Renal cortex interstitium (tissue), 11 donors: ENCODE results near the gene TCEA2. TPM values are rescaled to one million over a fixed set of nuclear protein-coding genes. Genes with fewer than 3 reads are reported as not detected.
"Not testable (repeated sequence)": the region's sequence is repeated elsewhere in the genome, so short reads cannot be mapped to it uniquely, and the experiment has no call there.

Source experiments
- DNase-seq, 11 donors: peaks; one replicate each; pipeline ENCODE4 v3.0.0-alpha.2; 2013; ENCODE audit warnings: low read depth in 9 of 11, low spot score in 4 of 11; ENCODE audit errors: extremely low read depth in 1 of 11
- polyA plus RNA-seq, 3 donors: library from polyadenylated mRNA; unstranded; fragments of 120-200 nt; gene quantifications; one replicate each; pipeline ENCODE4 v1.2.1, GENCODE V29; 2013; ENCODE audit not compliant: insufficient read length in 3 of 3

The TCEA2 gene
- polyA plus RNA-seq, 3 donors: 72.5 to 93.9 (median 89.4) TPM

GRCh38 chr20:64110411-64111068 lies 47.5 kb downstream of the TCEA2 start:
- no peak for DNase-seq

DNA sequence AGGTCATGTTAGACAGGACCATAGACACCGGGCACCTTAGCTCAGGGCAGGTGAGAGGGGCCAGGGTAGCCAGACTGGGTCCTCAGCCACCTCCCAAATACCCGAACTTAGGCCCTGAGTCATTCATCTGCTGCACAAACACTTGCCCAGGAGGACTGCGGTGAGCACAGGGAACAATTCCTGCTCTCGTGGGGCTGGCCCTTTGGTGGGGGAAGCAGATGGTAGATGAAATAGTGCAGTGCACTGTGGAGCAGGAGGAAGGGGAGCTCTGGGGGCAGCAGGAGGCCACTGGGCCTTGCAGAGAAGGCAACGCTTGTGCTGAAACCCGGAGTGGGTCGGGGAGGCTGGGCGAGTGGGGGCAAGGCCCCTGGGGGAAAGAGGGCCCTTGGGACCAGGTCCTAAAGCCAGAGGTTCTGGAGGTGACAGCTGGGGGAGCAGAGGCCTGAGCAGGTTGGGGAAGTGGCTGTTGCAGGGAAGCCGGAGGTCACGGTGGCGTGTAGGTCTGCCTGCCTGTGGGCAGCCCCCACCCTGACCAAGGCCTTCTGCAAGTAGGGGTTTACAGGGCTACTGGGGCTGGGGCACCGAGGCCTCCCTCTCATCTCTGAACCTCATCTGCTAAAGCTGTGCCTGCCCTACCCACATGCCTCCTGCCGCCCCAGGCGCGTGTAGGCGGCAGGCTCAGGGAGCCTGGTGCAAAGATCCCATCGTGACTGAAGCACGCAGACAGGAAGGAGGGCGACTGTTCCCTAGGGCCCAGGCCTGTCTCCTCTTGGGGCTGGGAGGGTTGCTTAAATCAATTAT lies 49.0 kb downstream of the TCEA2 start:
- DNase-seq: no peak

- DNase-seq: no peak
These were observed 49.9 kb downstream of the TCEA2 start for GRCh38 chr20:64112691-64113443.

DNA sequence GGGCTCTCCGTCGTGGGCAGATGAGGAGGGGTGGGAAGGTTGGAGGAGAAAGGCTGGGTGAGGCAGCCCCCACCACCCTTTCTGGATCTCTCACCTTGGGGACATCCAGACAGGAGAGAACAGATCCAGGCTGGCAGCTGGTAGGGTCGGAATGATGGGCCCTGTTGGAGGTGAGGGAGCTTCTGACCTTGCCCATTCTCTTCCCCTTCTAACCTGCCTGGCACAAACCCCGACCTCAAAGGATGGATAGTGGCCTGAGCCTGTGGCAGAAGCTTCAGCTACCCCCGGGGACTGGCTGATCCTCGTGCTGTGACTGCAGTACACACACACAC lies 50.4 kb downstream of the TCEA2 start:
- no peak for DNase-seq

- no peak for DNase-seq
These were observed 50.9 kb downstream of the TCEA2 start for GRCh38 chr20:64113796-64114355.

DNA sequence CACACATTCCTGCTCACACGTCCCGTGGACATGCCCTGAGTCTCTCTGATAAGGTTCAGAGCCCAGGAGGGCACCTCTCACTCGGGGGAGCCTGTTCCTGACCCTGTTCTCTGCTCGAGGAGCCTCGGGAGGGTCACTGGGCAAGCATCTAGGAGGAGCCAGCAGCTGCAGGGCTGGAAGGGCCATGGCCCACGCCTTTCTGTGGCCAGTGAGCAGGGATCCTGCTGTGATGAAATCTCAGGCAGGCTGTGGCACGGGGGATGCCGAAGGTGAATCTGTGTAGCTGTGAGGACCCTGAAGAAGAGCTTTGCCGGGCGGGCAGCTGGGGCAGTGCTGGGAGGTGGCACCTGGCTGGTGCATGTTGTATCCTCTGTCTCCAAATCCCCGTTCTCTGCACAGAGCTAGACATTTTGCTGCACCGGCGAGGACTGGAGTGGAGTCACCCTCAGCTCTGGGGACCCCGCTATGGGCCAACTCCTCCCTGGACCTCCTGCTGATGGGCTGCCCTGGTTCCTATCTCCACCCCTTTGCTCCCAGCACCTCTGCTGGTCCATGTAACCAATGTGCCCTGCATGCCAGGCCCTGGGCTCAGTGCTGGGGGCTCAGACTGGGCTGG lies 51.5 kb downstream of the TCEA2 start:
- no peak for DNase-seq

DNA sequence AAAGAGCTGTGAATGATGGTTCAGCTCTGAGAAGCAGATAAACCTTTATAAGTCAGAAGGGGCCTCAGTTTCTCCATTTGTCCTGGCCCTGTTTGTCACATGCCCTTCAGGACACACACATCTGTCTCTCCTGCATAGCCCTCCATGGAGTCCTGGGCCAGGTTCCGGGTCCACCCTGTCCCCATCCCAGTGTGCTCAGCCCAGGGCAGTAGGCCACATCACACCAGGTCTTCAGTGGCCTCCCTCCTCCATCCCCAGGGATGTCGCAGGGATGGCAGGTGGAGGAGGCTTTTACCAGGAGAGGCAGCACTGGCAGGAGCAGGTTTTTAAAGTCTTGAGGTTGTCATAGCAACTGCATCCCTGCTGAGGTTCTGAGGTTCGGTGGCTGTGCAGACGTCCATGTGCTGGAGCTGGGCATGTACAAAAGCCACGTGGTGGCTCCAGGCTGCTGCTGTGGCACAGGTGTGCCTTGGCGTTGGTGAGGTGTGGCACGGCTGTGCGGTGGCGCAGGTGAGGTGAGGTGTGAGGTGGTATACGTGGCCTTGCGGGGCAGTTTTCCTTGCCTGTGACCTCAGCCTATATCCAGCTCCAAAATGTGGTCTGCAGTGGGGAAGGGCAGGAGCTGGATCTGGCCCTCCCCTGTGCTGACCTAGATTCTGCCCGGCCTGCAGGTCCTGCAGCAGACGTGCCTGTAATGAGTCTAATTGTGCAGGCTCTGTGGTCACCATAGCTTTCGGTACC lies 52.3 kb downstream of the TCEA2 start:
- no peak for DNase-seq

DNA sequence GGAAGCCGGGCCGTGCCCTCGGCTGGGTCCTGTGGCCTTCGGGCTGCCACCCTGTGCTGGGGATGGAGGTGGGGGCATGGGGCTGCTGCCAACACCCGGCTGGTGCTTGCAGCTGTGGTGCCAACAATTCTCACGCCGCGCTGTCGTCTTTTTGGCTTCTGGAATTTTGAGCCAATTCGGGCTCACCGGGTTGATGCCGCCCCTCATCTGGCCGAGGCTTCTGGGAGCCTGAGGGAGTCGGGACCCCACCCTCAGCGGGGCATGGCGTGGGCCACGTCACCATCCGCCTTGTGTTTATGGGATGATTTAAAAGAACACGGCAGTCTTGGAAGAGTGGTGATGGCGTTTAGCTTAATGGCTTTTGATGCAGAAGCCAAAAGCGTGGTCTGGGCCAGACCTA lies 53.0 kb downstream of the TCEA2 start:
- no peak for DNase-seq

- DNase-seq: no peak
These were observed 53.8 kb downstream of the TCEA2 start for GRCh38 chr20:64116541-64117431.

- DNase-seq: not testable (repeated sequence)
These were observed 54.4 kb downstream of the TCEA2 start for GRCh38 chr20:64117432-64117777.

DNA sequence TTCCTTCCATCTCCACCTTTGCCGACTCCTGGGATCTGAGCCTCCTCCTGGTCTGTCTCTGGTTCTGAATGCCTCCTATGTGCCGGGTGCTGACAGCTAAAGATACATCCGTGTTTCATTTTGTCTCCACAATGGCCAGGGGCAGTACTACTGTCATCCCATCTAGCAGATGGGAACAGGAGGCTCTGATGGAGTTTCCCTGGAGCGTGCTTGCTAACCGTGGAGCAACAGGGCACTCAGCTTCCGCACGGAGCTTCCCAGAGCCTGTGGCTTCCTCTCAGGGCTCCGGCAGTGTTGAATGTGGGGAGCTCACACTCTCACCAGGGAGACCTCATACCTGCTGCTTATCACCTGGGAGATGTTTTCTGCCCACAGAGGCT lies 56.3 kb downstream of the TCEA2 start:
- no peak for DNase-seq

DNA sequence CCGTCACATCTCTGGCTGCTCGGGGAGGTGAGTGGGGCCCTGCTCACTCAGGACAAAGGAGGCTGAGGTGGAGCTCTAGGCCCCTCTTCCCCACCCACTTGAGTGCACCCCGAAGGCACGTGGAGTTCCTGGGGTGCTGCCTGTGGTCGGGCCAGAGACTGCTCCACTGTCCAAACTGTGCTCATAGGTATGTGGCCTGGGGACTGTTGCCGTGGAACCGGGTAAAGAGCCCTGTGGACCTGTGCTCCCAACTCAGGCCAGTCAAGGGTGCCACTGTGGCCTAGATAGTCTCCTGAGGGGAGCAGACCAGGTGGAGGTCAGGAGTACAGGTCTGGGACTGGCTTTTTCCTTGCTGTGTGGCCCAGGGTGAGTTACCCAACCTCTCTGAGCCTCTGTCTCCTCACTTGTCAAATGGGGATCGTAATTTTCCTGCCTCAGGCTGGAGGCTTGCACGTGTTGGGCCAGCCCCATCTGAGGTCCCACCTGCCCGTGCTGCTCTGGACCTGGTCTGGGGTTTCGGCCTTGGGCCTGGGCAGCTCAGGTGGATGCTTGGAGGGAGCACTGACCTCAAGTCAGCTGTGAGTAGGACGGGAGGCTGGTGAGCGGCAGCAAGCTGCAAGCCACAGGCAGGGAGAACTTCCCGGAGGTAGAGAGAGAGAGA lies 56.8 kb downstream of the TCEA2 start:
- DNase-seq: no peak

DNA sequence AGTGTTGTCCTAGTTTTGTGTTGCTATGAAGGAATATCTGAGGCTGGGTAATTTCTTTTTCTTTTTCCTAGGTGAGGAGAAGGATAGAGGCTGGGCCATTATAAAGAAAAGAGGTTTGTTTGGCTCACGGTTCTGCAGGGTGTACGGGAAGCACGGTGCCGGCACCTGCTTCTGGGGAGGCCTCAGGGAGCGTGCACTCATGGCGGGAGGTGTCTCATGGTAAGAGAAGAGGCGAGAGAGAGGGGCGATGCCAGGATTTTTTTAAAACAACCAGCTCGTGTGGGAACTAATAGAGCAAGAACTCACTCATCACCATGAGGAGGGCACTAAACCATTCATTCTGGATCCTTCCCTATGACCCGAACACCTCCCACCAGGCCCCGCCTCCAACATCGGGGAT lies 58.6 kb downstream of the TCEA2 start:
- DNase-seq: no peak

Other genes with a start within 250 kb of the TCEA2 start
- gene ZBTB46, start 231.9 kb upstream of the TCEA2 start, polyA plus RNA-seq: 10 to 100 TPM; 15.5 to 20.0 (median 19.2) TPM
- gene ABHD16B, start 201.7 kb upstream of the TCEA2 start, polyA plus RNA-seq: not detected
- gene TPD52L2, start 197.9 kb upstream of the TCEA2 start, polyA plus RNA-seq: 100 to 1,000 TPM in 1 of 3 donors, 10 to 100 TPM in 2; 79.9 to 102 (median 90.5) TPM
- gene DNAJC5, start 168.1 kb upstream of the TCEA2 start, polyA plus RNA-seq: 10 to 100 TPM; 26.2 to 33.0 (median 31.4) TPM
- gene UCKL1, start 106.8 kb upstream of the TCEA2 start, polyA plus RNA-seq: 10 to 100 TPM; 40.0 to 77.6 (median 58.7) TPM
- gene ZNF512B, start 93.3 kb upstream of the TCEA2 start, polyA plus RNA-seq: 10 to 100 TPM; 23.7 to 33.5 (median 29.5) TPM
- 1 to 10 TPM; 5.8 to 9.9 (median 9.3) TPM for gene SAMD10, start 83.6 kb upstream of the TCEA2 start, polyA plus RNA-seq
- gene PRPF6, start 82.1 kb upstream of the TCEA2 start, polyA plus RNA-seq: 10 to 100 TPM; 81.8 to 95.2 (median 87.4) TPM
- gene C20orf204, start 27.0 kb upstream of the TCEA2 start, polyA plus RNA-seq: 1 to 10 TPM in 2 of 3 donors, under 1 TPM in 1; 0.56 to 1.1 (median 1.0) TPM
- 10 to 100 TPM in 2 of 3 donors, 1 to 10 TPM in 1; 5.5 to 12.1 (median 12.1) TPM for gene SOX18, start 13.6 kb upstream of the TCEA2 start, polyA plus RNA-seq
- 1 to 10 TPM; 4.5 to 7.1 (median 5.7) TPM for gene RGS19, start 16.3 kb downstream of the TCEA2 start, polyA plus RNA-seq
- gene OPRL1, start 16.9 kb downstream of the TCEA2 start, polyA plus RNA-seq: 1 to 10 TPM in 2 of 3 donors, under 1 TPM in 1; 0.65 to 1.3 (median 1.2) TPM
- gene LKAAEAR1, start 21.2 kb downstream of the TCEA2 start, polyA plus RNA-seq: under 1 TPM in 1 of 3 donors, not detected in 2; 0.40 TPM
- gene NPBWR2, start 44.4 kb downstream of the TCEA2 start, polyA plus RNA-seq: not detected
- under 1 TPM; 0.42 to 0.68 (median 0.55) TPM for gene MYT1, start 101.3 kb downstream of the TCEA2 start, polyA plus RNA-seq
- 100 to 1,000 TPM; 127 to 218 (median 160) TPM for gene PCMTD2, start 192.6 kb downstream of the TCEA2 start, polyA plus RNA-seq